Activated CD8-positive, alpha-beta memory T cell treated with anti-CD3 and anti-CD28 coated beads for 48 hours (primary cell): ENCODE measurements around the gene CPXM1.
"Not testable (repeated sequence)": the region's sequence is repeated elsewhere in the genome, so short reads cannot be mapped to it uniquely, and the experiment has no call there.

ENCODE experiments used
- DNase-seq, 3 experiments: peaks; one replicate each; pipeline ENCODE4 v3.0.0-alpha.2; 2020; ENCODE audit warnings: low read depth in 2 of 3, low spot score in 2 of 3

The CPXM1 gene

GRCh38 chr20:2800521-2801285, at the start of gene CPXM1:
Gene CPXM1 (minus strand): TSS chr20:2800627. CDS start chr20:2800572, 55 bp downstream.
- DNase-seq, result no peak

- DNase-seq, result no peak
Measured at GRCh38 chr20:2849529-2849928, 49.1 kb upstream of the CPXM1 start.

GRCh38 chr20:2847802-2848201, 47.4 kb upstream of the CPXM1 start:
- DNase-seq, result no peak

- DNase-seq, result no peak
Measured at GRCh38 chr20:2846698-2847097, 46.3 kb upstream of the CPXM1 start.

GRCh38 chr20:2845607-2846006, 45.2 kb upstream of the CPXM1 start:
- no peak for DNase-seq

- peak in 1 of 3 experiments; percentile 26 for DNase-seq
Measured at GRCh38 chr20:2840967-2841531, 40.6 kb upstream of the CPXM1 start.

- peak; percentile 76 to 92 (median 85) for DNase-seq
Measured at GRCh38 chr20:2840138-2840966, 39.9 kb upstream of the CPXM1 start, which contains the start of the genes PCED1A and VPS16. Gene PCED1A (minus strand): TSS chr20:2840655. CDS start chr20:2839912, 743 bp downstream. Gene VPS16 (plus strand): TSS chr20:2840745. CDS start chr20:2840775, 30 bp downstream.

GRCh38 chr20:2839732-2840137, 39.3 kb upstream of the CPXM1 start:
- DNase-seq, result no peak

- no peak for DNase-seq
Measured at GRCh38 chr20:2838847-2839671, 38.6 kb upstream of the CPXM1 start.

GRCh38 chr20:2838170-2838797, 37.9 kb upstream of the CPXM1 start:
- no peak for DNase-seq

- no peak for DNase-seq
Measured at GRCh38 chr20:2837221-2837960, 37.0 kb upstream of the CPXM1 start.

- DNase-seq, result no peak
Measured at GRCh38 chr20:2836035-2836434, 35.6 kb upstream of the CPXM1 start.

- no peak for DNase-seq
Measured at GRCh38 chr20:2835331-2835796, 34.9 kb upstream of the CPXM1 start.

- no peak for DNase-seq
Measured at GRCh38 chr20:2834401-2835110, 34.1 kb upstream of the CPXM1 start.

- DNase-seq, result no peak
Measured at GRCh38 chr20:2833761-2834160, 33.3 kb upstream of the CPXM1 start.

GRCh38 chr20:2831206-2831605, 30.8 kb upstream of the CPXM1 start:
- not testable (repeated sequence) for DNase-seq

- no peak for DNase-seq
Measured at GRCh38 chr20:2829376-2829775, 28.9 kb upstream of the CPXM1 start.

GRCh38 chr20:2826655-2827054, 26.2 kb upstream of the CPXM1 start:
- DNase-seq, result no peak

GRCh38 chr20:2825761-2826160, 25.3 kb upstream of the CPXM1 start:
- no peak for DNase-seq
